H1 (cell line): ENCODE data around the gene UGT1A9. TPM values are rescaled to one million over a fixed set of nuclear protein-coding genes. Genes with fewer than 3 reads are reported as not detected.

ENCODE experiments used
- CTCF ChIA-PET: fragments of 300-600 bp; sonication (Branson Sonifier 250); formaldehyde crosslinking; loops from one replicate; lab custom pipeline; 2021; ENCODE audit not compliant: partially characterized antibody; lab: Charles Lee
- POLR2A ChIA-PET: fragments of 300-600 bp; sonication (Branson Sonifier 250); formaldehyde crosslinking; loops from one replicate; lab custom pipeline; 2021; ENCODE audit warnings: inconsistent platforms; ENCODE audit not compliant: partially characterized antibody; lab: Charles Lee
- DNase-seq, 2 experiments: peaks; one replicate each; pipeline versions ENCODE4 v3.0.0 to v3.0.0-alpha.2; 2010 to 2022; ENCODE audit warnings: low spot score in 2 of 2, low read depth in 1 of 2, mixed read lengths in 1 of 2
- FAIRE-seq: peaks from 2 replicates; lab custom pipeline; 2011; peaks lifted over from hg19 to GRCh38; lab: Jason Lieb, UNC
- H2AFZ ChIP-seq: 2 replicates; pipeline ENCODE4 v1.8.1; 2012; ENCODE audit warnings: low read length, inconsistent platforms
- H2AK5ac ChIP-seq: 2 replicates; pipeline ENCODE4 v1.6.1; 2013; ENCODE audit warnings: low read depth, low read length
- H2BK120ac ChIP-seq: replicated peaks from 2 replicates; pipeline ENCODE3; 2013; ENCODE audit warnings: low read depth, low read length, inconsistent platforms
- H2BK12ac ChIP-seq: 2 replicates; pipeline ENCODE4 v1.6.1; 2013; ENCODE audit warnings: low read depth, low read length
- H2BK15ac ChIP-seq: 2 replicates; pipeline ENCODE4 v1.6.1; 2013; ENCODE audit warnings: low read length
- H2BK20ac ChIP-seq: 2 replicates; pipeline ENCODE4 v1.6.1; 2013; ENCODE audit warnings: low read length
- H2BK5ac ChIP-seq: 2 replicates; pipeline ENCODE4 v1.6.1; 2013; ENCODE audit warnings: low read depth, low read length
- H3K14ac ChIP-seq: 2 replicates; pipeline ENCODE4 v1.6.1; 2013; ENCODE audit warnings: inconsistent platforms; ENCODE audit not compliant: insufficient read length
- H3K18ac ChIP-seq: 2 replicates; pipeline ENCODE4 v1.6.1; 2013; ENCODE audit warnings: low read length; ENCODE audit errors: extremely low read depth
- H3K23ac ChIP-seq: 2 replicates; pipeline ENCODE4 v1.6.1; 2013; ENCODE audit warnings: inconsistent platforms; ENCODE audit not compliant: insufficient read length
- H3K23me2 ChIP-seq: 2 replicates; pipeline ENCODE4 v1.6.1; 2013; ENCODE audit warnings: low read depth, low read length
- H3K27ac ChIP-seq: 2 replicates; pipeline ENCODE4 v1.6.1; 2011; ENCODE audit warnings: low read depth, low read length, inconsistent platforms
- H3K27me3 ChIP-seq, 4 experiments: replicated peaks in 1 of 4; 1 replicate in 1 of 4; 2 replicates in 3 of 4; pipeline versions ENCODE4 v1.6.1 to v1.8.1; 2011 to 2013; ENCODE audit warnings: low read length in 3 of 4, mild to moderate bottlenecking in 3 of 4, inconsistent platforms in 2 of 4, mixed read lengths in 2 of 4, moderate library complexity in 1 of 4; ENCODE audit not compliant: control insufficient read depth in 3 of 4, insufficient read depth in 3 of 4; ENCODE audit errors: extremely low read depth in 1 of 4
- H3K36me3 ChIP-seq, 4 experiments: 2 replicates each; pipeline versions ENCODE4 v1.6.1 to v1.8.1; 2011 to 2013; ENCODE audit warnings: mild to moderate bottlenecking in 4 of 4, low read length in 3 of 4, moderate library complexity in 2 of 4, control low read depth in 1 of 4, inconsistent platforms in 1 of 4; ENCODE audit not compliant: insufficient read depth in 4 of 4, control insufficient read depth in 2 of 4
- H3K4ac ChIP-seq: replicated peaks from 2 replicates; pipeline ENCODE3; 2013; ENCODE audit warnings: low read length, low read depth, mixed read lengths, inconsistent platforms; ENCODE audit not compliant: insufficient read length
- H3K4me1 ChIP-seq, 4 experiments: replicated peaks in 1 of 4; 1 replicate in 1 of 4; 2 replicates in 3 of 4; pipeline versions ENCODE4 v1.6.1 to v1.8.1; 2011 to 2013; ENCODE audit warnings: low read length in 3 of 4, inconsistent platforms in 2 of 4, mixed read lengths in 1 of 4; ENCODE audit not compliant: insufficient read depth in 4 of 4, control insufficient read depth in 3 of 4
- H3K4me2 ChIP-seq, 2 experiments: 2 replicates each; pipeline versions ENCODE4 v1.6.1 to v1.8.1; 2011 to 2013; ENCODE audit warnings: low read depth in 2 of 2, low read length in 2 of 2, control low read depth in 1 of 2, inconsistent platforms in 1 of 2, mild to moderate bottlenecking in 1 of 2; ENCODE audit not compliant: insufficient read depth in 1 of 2
- H3K4me3 ChIP-seq, 4 experiments: fragments of 200-600, 300-600 bp in 1 of 4; sonication (generic), shearing (Covaris generic), sonication (Bioruptor Twin) in 1 of 4; 2 replicates each; pipeline versions ENCODE4 v1.5.1 to v1.8.1; 2011 to 2016; ENCODE audit warnings: low read length in 4 of 4, low read depth in 3 of 4, control low read depth in 2 of 4, inconsistent platforms in 2 of 4, mild to moderate bottlenecking in 2 of 4, mixed read lengths in 1 of 4, moderate library complexity in 1 of 4; ENCODE audit not compliant: insufficient read depth in 2 of 4; ENCODE audit errors: extremely low read depth in 1 of 4
- H3K56ac ChIP-seq: replicated peaks from 2 replicates; pipeline ENCODE3; 2013; ENCODE audit warnings: low read depth, mild to moderate bottlenecking, mixed read lengths, low read length, inconsistent platforms; ENCODE audit not compliant: insufficient read length
- H3K79me1 ChIP-seq: 2 replicates; pipeline ENCODE4 v1.6.1; 2013; ENCODE audit warnings: low read depth, low read length, control low read depth
- H3K79me2 ChIP-seq, 2 experiments: 2 replicates each; pipeline versions ENCODE4 v1.6.1 to v1.8.1; 2012 to 2013; ENCODE audit warnings: low read length in 2 of 2, mild to moderate bottlenecking in 2 of 2, inconsistent platforms in 1 of 2; ENCODE audit not compliant: insufficient read depth in 2 of 2, control insufficient read depth in 1 of 2
- H3K9ac ChIP-seq, 4 experiments: replicated peaks in 1 of 4; 1 replicate in 1 of 4; 2 replicates in 3 of 4; pipeline versions ENCODE4 v1.6.1 to v1.8.1; 2011 to 2013; ENCODE audit warnings: low read depth in 3 of 4, low read length in 3 of 4, control low read depth in 2 of 4, mild to moderate bottlenecking in 2 of 4, moderate library complexity in 2 of 4, inconsistent platforms in 1 of 4; ENCODE audit errors: extremely low read depth in 1 of 4
- H3K9me3 ChIP-seq, 2 experiments: 2 replicates each; pipeline versions ENCODE4 v1.6.1 to v1.8.1; 2012 to 2013; ENCODE audit warnings: mild to moderate bottlenecking in 2 of 2, moderate library complexity in 2 of 2, control low read depth in 1 of 2, inconsistent platforms in 1 of 2, low read depth in 1 of 2, low read length in 1 of 2, mixed read lengths in 1 of 2; ENCODE audit not compliant: insufficient read depth in 2 of 2
- H4K20me1 ChIP-seq, 2 experiments: replicated peaks in 1 of 2; 2 replicates each; pipeline versions ENCODE3 to v1.8.1; 2011 to 2013; ENCODE audit warnings: inconsistent platforms in 2 of 2, low read length in 2 of 2, mild to moderate bottlenecking in 1 of 2; ENCODE audit not compliant: insufficient read depth in 2 of 2, control insufficient read depth in 1 of 2
- H4K5ac ChIP-seq: 2 replicates; pipeline ENCODE4 v1.6.1; 2013; ENCODE audit warnings: low read length, low read depth, mixed read lengths, inconsistent platforms; ENCODE audit not compliant: insufficient read length
- H4K8ac ChIP-seq: 2 replicates; pipeline ENCODE4 v1.8.0; 2013; ENCODE audit warnings: mild to moderate bottlenecking, moderate library complexity, low read length, inconsistent platforms; ENCODE audit not compliant: insufficient read depth; ENCODE audit errors: extremely low read depth
- H4K91ac ChIP-seq: replicated peaks from 2 replicates; pipeline ENCODE3; 2013; ENCODE audit warnings: low read length, mixed read lengths, inconsistent platforms; ENCODE audit not compliant: insufficient read length
- HDAC2 ChIP-seq, 2 experiments: fragments of 300-600 bp in 1 of 2; sonication (generic) in 1 of 2; IDR thresholded peaks; 2 replicates each; pipeline ENCODE4 v1.6.1; 2011 to 2012; ENCODE audit warnings: low read depth in 2 of 2, low read length in 2 of 2, mild to moderate bottlenecking in 2 of 2, moderate library complexity in 2 of 2, borderline replicate concordance in 1 of 2, inconsistent platforms in 1 of 2
- HDAC6 ChIP-seq: IDR thresholded peaks from one replicate; pipeline ENCODE4 v1.7.1; 2012; ENCODE audit warnings: low read depth, mild to moderate bottlenecking, inconsistent platforms, low read length, moderate library complexity
- KDM1A ChIP-seq: fragments of 200-600, 300-600 bp; sonication (generic); IDR thresholded peaks from 2 replicates; pipeline ENCODE4 v1.7.1; 2016; ENCODE audit warnings: mild to moderate bottlenecking, low read length, borderline replicate concordance
- KDM5A ChIP-seq: fragments of 200-600 bp; IDR thresholded peaks from 2 replicates; pipeline ENCODE4 v1.7.1; 2012; ENCODE audit warnings: mild to moderate bottlenecking, low read length, inconsistent platforms, mixed read lengths
- POLR2AphosphoS5 ChIP-seq: IDR thresholded peaks from 2 replicates; pipeline ENCODE4 v1.6.1; 2011; ENCODE audit warnings: low read depth, low read length
- POU5F1 ChIP-seq: IDR thresholded peaks from 2 replicates; pipeline ENCODE4 v1.6.1; 2011; ENCODE audit warnings: low read depth, mild to moderate bottlenecking, low read length, moderate library complexity
- RXRA ChIP-seq: IDR thresholded peaks from 2 replicates; pipeline ENCODE4 v1.6.1; 2011; ENCODE audit warnings: low read depth, mild to moderate bottlenecking, low read length, moderate library complexity; ENCODE audit not compliant: insufficient read depth
- SIN3A ChIP-seq, 2 experiments: IDR thresholded peaks in 1 of 2; conservative IDR thresholded peaks in 1 of 2; 2 replicates each; pipeline ENCODE4 v1.6.1; 2011 to 2012; ENCODE audit warnings: low read length in 2 of 2, improper control_type of control experiment in 1 of 2, low read depth in 1 of 2, mild to moderate bottlenecking in 1 of 2
- SP1 ChIP-seq: IDR thresholded peaks from 2 replicates; pipeline ENCODE4 v1.6.1; 2011; ENCODE audit warnings: low read depth, low read length
- SP2 ChIP-seq: IDR thresholded peaks from 2 replicates; pipeline ENCODE4 v1.6.1; 2012; ENCODE audit warnings: mild to moderate bottlenecking, low read length, inconsistent platforms
- SP4 ChIP-seq: IDR thresholded peaks from 2 replicates; pipeline ENCODE4 v1.6.1; 2012; ENCODE audit warnings: low read length, inconsistent platforms
- TCF12 ChIP-seq: IDR thresholded peaks from 2 replicates; pipeline ENCODE4 v1.6.1; 2011; ENCODE audit warnings: low read depth, mild to moderate bottlenecking, low read length
- WGBS, 2 experiments: shearing (Covaris generic) in 1 of 2; methylation state at CpG; one replicate each; pipeline versions ENCODE4 v1.1.6 to v1.1.7; 2013 to 2015; ENCODE audit warnings: low lambda C conversion rate in 2 of 2, mixed read lengths in 2 of 2, inconsistent platforms in 1 of 2, low coverage in 1 of 2, missing lambda C conversion rate in 1 of 2; ENCODE audit not compliant: insufficient replicate concordance in 2 of 2, insufficient coverage in 1 of 2, insufficient read length in 1 of 2; ENCODE audit errors: extremely low coverage in 1 of 2, missing lambda C conversion rate in 1 of 2; 5-methylcytosine and 5-hydroxymethylcytosine counted together
- polyA plus RNA-seq, 7 experiments: library from polyadenylated mRNA; depleted of rRNA in 3 of 7; stranded (reverse) in 5 of 7; unstranded in 2 of 7; fragments of >200 nt in 5 of 7; fragments of 200-250 nt in 2 of 7; gene quantifications; 1 replicate in 5 of 7; 2 replicates in 1 of 7; 4 replicates in 1 of 7; pipeline versions ENCODE4 v1.2.1 to v1.2.3, GENCODE V29; 2011 to 2013; ENCODE audit warnings: missing spikeins in 2 of 7, mixed read lengths in 2 of 7
- total RNA-seq: library from RNA; stranded (reverse); fragmentation: NEBNext Ultra II Directional; extraction: Animal tissue kit (Norgen Biotek cat#: 25700); gene quantifications from 2 replicates; pipeline ENCODE4 v1.2.1, GENCODE V29; 2021
- TF ChIP-seq, protein P1 (sequence below), 3 experiments: IDR thresholded peaks; 1 replicate in 2 of 3; 2 replicates in 1 of 3; pipeline versions ENCODE4 v1.5.1 to v1.6.1; 2011; ENCODE audit warnings: low read length in 3 of 3, mild to moderate bottlenecking in 3 of 3, inconsistent platforms in 2 of 3, low read depth in 1 of 3, moderate library complexity in 1 of 3; ENCODE audit not compliant: insufficient read depth in 1 of 3; ENCODE audit errors: control extremely low read depth in 1 of 3

Gene UGT1A9
- total and polyA plus RNA-seq, 2 of the 8 experiments (the other 6 are each of a cell fraction or from before 2014, with no cell fraction given), result not detected

- Histone ChIP-seq H4K5ac (no peak overlapping the region), H3K27ac (no peak overlapping the region), H3K9ac (no peak overlapping the region), H2BK5ac (no peak overlapping the region), H4K20me1 (no peaks in the 10 kb centered on the region), H3K9me3 (no peaks in the 10 kb centered on the region), H2BK120ac (no peak overlapping the region), H4K8ac (no peak overlapping the region), H3K23me2 (no peaks in the 10 kb centered on the region; the same call in 1 of the 2 replicates), H2BK20ac (no peak overlapping the region), H3K4ac (no peak overlapping the region), H2BK15ac (no peak overlapping the region), H3K36me3 (no peaks in the 10 kb centered on the region), H3K4me3 (no peak overlapping the region), H3K4me2 (no peak overlapping the region), H3K27me3 (no peaks in the 10 kb centered on the region), H2AK5ac (no peak overlapping the region), H3K14ac (no peak overlapping the region), H4K91ac (no peak overlapping the region), H2BK12ac (no peak overlapping the region), H3K18ac (no peak overlapping the region), H3K23ac (no peak overlapping the region), H3K4me1 (no peaks in the 10 kb centered on the region), H3K56ac (no peak overlapping the region), H2AFZ (no peak overlapping the region), H3K79me2 (no peaks in the 10 kb centered on the region), H3K79me1 (no peaks in the 10 kb centered on the region)
- ChIA-PET CTCF (no interaction called here), POLR2A (no interaction called here)
- no peak for FAIRE-seq
- 65% methylated on average over 1 of the region's 1 CpG; no CpG with 5 or more reads in 1 of the 2 experiments for WGBS, 2 experiments
- no peak for DNase-seq
- TF ChIP-seq RXRA (no peak), SP2 (no peak), SP1 (no peak), TCF12 (no peak), KDM1A (no peak), SIN3A (conservative IDR thresholded peaks at IDR 0.05 in 1 of 2, IDR thresholded peaks at IDR 0.05 in 1 of 2; ENCODE audit: low read depth in 1 of 2, low read length in 2 of 2) (no peak), SP4 (no peak), KDM5A (no peak), HDAC2 (IDR thresholded peaks at IDR 0.05; ENCODE audit: borderline replicate concordance in 1 of 2, low read depth in 2 of 2, low read length in 2 of 2) (no peak), HDAC6 (no peak), POLR2AphosphoS5 (no peak), POU5F1 (no peak)
- TF ChIP-seq, protein P1, sequence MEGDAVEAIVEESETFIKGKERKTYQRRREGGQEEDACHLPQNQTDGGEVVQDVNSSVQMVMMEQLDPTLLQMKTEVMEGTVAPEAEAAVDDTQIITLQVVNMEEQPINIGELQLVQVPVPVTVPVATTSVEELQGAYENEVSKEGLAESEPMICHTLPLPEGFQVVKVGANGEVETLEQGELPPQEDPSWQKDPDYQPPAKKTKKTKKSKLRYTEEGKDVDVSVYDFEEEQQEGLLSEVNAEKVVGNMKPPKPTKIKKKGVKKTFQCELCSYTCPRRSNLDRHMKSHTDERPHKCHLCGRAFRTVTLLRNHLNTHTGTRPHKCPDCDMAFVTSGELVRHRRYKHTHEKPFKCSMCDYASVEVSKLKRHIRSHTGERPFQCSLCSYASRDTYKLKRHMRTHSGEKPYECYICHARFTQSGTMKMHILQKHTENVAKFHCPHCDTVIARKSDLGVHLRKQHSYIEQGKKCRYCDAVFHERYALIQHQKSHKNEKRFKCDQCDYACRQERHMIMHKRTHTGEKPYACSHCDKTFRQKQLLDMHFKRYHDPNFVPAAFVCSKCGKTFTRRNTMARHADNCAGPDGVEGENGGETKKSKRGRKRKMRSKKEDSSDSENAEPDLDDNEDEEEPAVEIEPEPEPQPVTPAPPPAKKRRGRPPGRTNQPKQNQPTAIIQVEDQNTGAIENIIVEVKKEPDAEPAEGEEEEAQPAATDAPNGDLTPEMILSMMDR (IDR thresholded peaks at IDR 0.05; ENCODE audit: control extremely low read depth in 1 of 3, insufficient read depth in 1 of 3, low read depth in 1 of 3, low read length in 3 of 3), result no peak
Observed at GRCh38 chr2:233655043-233655442, 16.7 kb upstream of the UGT1A9 start.
